GM19043 (cell line): ENCODE results near the gene TBC1D24.
"Not testable (repeated sequence)": the region's sequence is repeated elsewhere in the genome, so short reads cannot be mapped to it uniquely, and the experiment has no call there.

Experiments used
- ATAC-seq: cut with Tn5 transposase; IDR thresholded peaks from one replicate; pipeline ENCODE4 v1.9.1; 2021; ENCODE audit warnings: low read depth; ENCODE audit not compliant: unreplicated experiment

Gene TBC1D24

GRCh38 chr16:2468233-2468724, 6.6 kb upstream of the TBC1D24 start:
- no peak for ATAC-seq

GRCh38 chr16:2468725-2469398, 6.1 kb upstream of the TBC1D24 start:
- ATAC-seq = no peak

- no peak for ATAC-seq
Observed at GRCh38 chr16:2469399-2470233, 5.3 kb upstream of the TBC1D24 start.

GRCh38 chr16:2470234-2470601, 4.7 kb upstream of the TBC1D24 start:
- ATAC-seq = no peak

- ATAC-seq = no peak
Observed at GRCh38 chr16:2470603-2471015, 4.3 kb upstream of the TBC1D24 start.

- no peak for ATAC-seq
Observed at GRCh38 chr16:2471016-2471652, 3.8 kb upstream of the TBC1D24 start, which contains the start of gene NTN3. Gene NTN3 (plus strand): TSS chr16:2471297. CDS start chr16:2471702, 405 bp downstream.

GRCh38 chr16:2471653-2472487, 3.1 kb upstream of the TBC1D24 start:
- no peak for ATAC-seq

- no peak for ATAC-seq
Observed at GRCh38 chr16:2472488-2472864, 2.5 kb upstream of the TBC1D24 start.

- ATAC-seq = no peak
Observed at GRCh38 chr16:2472885-2473445, 2.0 kb upstream of the TBC1D24 start.

- ATAC-seq = no peak
Observed at GRCh38 chr16:2473446-2473926, 1.4 kb upstream of the TBC1D24 start.

GRCh38 chr16:2473999-2474876, 689 bp upstream of the TBC1D24 start:
- ATAC-seq = no peak

- ATAC-seq = no peak
Observed at GRCh38 chr16:2475413-2476344, 752 bp downstream of the TBC1D24 start.

- ATAC-seq = no peak
Observed at GRCh38 chr16:2476345-2476720, 1.4 kb downstream of the TBC1D24 start.

GRCh38 chr16:2476741-2477140, 1.8 kb downstream of the TBC1D24 start:
- no peak for ATAC-seq

- ATAC-seq = no peak
Observed at GRCh38 chr16:2477327-2477726, 2.4 kb downstream of the TBC1D24 start.

GRCh38 chr16:2478279-2478678, 3.4 kb downstream of the TBC1D24 start:
- ATAC-seq = no peak

GRCh38 chr16:2479996-2480395, 5.1 kb downstream of the TBC1D24 start:
- not testable (repeated sequence) for ATAC-seq

- ATAC-seq = no peak
Observed at GRCh38 chr16:2480948-2481347, 6.0 kb downstream of the TBC1D24 start.
